NCI-H526 treated with DMSO at 0.1 percent for 48 hours (cell line): ENCODE measurements around the gene KCNE3.
A peak's percentile ranks its signal among the peaks of the same experiment; 100 is the strongest.

Source experiments
- DNase-seq: peaks from one replicate; lab custom pipeline; 2025; lab: John Stamatoyannopoulos, UW

The KCNE3 gene

GRCh38 chr11:74471668-74472429 lies 4.5 kb upstream of the KCNE3 start:
- no peak for DNase-seq

- no peak for DNase-seq
Observed at GRCh38 chr11:74471037-74471436, 3.7 kb upstream of the KCNE3 start.

GRCh38 chr11:74470526-74470925 lies 3.2 kb upstream of the KCNE3 start:
- DNase-seq = no peak

- no peak for DNase-seq
Observed at GRCh38 chr11:74468936-74469335, 1.6 kb upstream of the KCNE3 start.

GRCh38 chr11:74468521-74468920 lies 1.2 kb upstream of the KCNE3 start:
- no peak for DNase-seq

DNA sequence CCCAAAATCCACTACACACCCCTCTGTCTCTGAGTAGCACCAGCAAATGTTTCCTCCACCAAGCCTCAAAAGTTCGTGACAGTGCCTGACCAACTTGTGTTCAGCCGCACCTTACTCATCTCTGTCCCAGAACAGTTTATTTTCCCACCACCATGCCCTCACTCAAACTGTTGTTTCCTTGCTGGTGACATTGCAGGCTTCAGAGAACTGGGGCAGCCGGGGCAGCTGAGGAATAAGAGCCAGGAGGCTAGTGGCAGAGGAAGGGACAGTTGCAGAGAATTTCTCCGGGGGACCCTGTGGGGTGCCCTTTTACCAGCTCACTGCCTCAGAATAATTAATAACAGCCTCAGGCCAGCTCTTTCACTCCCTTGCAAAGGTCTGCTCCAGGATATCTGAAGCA lies 709 bp upstream of the KCNE3 start:
- DNase-seq = no peak

DNA sequence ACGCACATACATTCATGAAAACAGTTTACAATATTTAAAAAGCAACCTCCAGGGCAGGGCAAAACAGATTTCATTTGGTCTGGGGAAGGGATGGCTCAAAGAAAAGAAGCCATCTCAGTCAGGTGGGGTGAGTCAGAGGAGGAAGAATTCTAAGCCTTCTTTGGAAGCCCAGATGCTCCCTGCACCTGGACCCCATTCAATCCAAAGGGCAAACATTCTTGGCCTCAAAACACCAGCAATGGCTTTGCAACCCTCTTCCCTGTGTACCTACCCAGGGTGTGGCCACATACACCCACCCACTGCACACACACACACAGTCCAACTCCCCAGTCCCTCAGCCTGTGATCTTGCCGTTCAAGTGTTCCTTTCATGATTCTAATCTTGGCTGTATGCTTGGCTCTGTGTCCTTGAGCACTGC lies 2.0 kb downstream of the KCNE3 start:
- DNase-seq = no peak

DNA sequence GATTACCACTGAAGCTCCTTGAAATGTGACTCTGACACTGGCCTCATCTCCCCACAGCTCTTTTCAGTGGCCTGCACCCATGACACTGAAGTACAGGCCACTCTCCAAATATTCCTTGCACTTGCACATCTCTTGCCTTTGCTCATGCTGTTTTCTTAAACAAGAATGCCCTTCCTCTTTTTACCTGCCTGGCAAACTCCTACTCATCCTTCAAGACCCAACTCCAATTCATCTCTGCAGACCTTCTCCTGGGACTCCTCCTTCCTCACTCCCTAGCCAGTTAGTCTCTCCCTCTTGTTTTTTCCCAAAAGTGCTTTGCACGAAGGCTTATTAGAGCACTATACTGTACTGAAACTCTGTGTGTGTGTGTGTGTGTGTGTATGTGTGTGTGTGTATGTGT lies 2.6 kb downstream of the KCNE3 start:
- DNase-seq = no peak

DNA sequence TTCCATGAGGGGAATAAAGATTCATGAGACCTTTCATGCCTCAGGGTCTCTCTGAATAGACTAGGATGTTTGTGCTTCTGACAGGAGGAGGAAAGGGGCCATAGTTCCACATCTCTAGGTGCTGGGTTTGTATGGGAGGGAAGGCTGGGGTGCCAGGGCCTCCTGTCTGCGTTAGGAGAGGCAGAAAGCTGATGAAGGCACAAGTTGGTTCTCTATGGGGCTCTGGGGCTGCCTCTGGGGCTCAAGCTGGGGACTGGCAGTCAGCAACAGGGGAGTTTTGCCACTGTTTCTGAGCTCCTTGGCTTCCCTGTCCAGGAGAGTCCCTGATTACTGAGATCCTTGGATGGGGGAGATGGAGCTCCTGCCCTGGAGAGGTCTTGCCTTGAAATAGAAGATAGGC lies 4.1 kb downstream of the KCNE3 start:
- no peak for DNase-seq

GRCh38 chr11:74462631-74463030 lies 4.7 kb downstream of the KCNE3 start:
- DNase-seq = no peak

- DNase-seq = no peak
Observed at GRCh38 chr11:74462009-74462408, 5.3 kb downstream of the KCNE3 start.

GRCh38 chr11:74460481-74461154 lies 6.7 kb downstream of the KCNE3 start:
- DNase-seq = no peak

GRCh38 chr11:74460065-74460464 lies 7.3 kb downstream of the KCNE3 start:
- DNase-seq = no peak

DNA sequence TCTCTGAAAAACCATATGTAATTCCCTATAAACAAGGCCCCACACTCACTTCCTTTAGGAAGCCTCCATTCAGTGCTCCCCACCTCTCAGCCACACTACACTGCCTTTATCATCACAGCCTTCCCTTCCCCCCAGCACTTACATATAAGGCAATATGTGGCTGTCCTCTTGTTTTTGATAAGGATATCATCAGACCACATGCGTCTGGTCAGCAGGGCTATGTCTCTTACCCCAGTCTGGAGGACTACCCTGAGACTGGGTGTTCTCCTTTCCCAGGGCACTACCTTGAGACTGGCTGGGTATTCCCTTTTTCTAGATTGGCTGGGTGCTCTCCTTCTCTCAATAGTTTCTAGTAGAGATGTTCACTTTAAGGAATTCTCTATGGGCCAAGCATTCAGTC lies 7.8 kb downstream of the KCNE3 start:
- no peak for DNase-seq

- DNase-seq = no peak
Observed at GRCh38 chr11:74457356-74457755, 10.0 kb downstream of the KCNE3 start.

DNA sequence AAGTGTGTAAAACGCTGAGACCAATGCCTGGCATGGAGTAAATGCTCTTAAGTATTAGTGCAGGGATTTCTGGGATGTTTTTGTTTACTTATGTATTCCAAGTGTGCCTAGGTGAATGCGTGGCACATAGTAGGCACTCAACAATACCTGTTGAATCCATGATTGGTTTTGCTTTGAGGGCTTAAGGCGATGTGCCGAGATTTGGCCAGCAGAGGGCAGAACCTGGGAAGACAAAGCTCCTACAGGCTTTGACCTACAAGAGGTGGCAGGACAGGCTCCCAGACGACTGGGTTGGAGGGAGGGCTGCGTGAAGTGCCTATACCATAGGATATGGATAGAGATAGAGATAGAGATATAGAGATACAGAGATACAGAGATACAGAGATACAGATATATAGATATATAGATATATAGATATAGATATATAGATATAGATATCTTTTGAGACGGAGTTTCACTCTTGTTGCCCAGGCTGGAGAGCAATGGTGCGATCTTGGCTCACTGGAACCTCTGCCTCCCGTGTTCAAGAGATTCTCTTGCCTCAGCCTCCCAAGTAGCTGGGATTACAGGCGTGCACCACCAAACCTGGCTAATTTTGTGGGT lies 13.9 kb downstream of the KCNE3 start:
- DNase-seq = peak; percentile 24

DNA sequence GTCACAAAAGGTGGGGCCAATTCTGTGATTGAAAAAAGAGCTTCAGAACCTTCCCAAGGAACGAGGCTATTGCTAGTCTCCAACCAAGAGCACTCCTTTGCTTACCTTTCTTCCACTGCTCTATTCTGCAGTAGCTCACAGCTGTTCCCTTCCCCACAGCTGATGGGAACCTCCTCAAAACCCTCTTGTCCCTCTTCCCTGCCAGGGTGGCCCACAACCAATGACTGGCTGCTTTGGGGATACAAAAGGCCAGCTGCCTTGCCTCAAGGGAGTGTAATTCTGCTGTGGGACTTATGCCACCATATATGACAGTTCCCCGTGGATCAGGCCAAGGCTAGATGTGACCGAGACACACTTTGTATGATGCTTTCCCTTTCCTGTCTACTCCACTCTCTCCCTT lies 15.0 kb downstream of the KCNE3 start:
- no peak for DNase-seq

DNA sequence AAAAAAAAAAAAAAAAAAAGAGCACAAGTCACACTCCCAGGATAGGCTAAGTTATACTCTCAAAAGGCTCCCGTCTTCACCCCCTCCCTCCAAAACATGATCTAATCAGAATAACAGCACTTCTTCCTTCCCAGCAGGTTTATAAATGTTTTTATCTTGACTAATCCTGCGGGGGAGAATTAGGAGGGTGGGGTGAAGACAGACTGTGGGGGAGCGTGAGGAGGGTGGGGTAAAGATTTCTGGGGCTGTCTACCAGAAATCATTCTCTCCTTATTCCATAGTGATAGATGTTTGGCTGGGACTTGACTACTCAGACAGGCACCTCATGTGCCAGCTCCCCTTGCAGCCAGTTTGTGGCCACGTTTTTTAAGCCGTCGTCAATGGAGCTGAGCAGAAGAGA lies 17.0 kb downstream of the KCNE3 start:
- no peak for DNase-seq

- DNase-seq = peak; percentile 55
Observed at GRCh38 chr11:74449369-74449931, 17.9 kb downstream of the KCNE3 start.

- no peak for DNase-seq
Observed at GRCh38 chr11:74447720-74448119, 19.6 kb downstream of the KCNE3 start.

GRCh38 chr11:74446532-74446938 lies 20.8 kb downstream of the KCNE3 start:
- DNase-seq = no peak

GRCh38 chr11:74444173-74444826 lies 23.0 kb downstream of the KCNE3 start:
- DNase-seq = no peak
